HG03175 (cell line): ENCODE measurements around the gene ERF.

Experiments used
- ATAC-seq: cut with Tn5 transposase; IDR thresholded peaks from one replicate; pipeline ENCODE4 v1.9.1; 2021; ENCODE audit warnings: mild to moderate bottlenecking, moderate library complexity; ENCODE audit not compliant: unreplicated experiment

ERF gene

GRCh38 chr19:42242512-42243409 is 12.2 kb downstream of the ERF start, which contains the start of gene GSK3A:
Gene GSK3A (minus strand): TSS chr19:42242602. CDS start chr19:42242465, 137 bp downstream.
- peak; percentile 66 for ATAC-seq

GRCh38 chr19:42242069-42242511 is 12.8 kb downstream of the ERF start:
- peak; percentile 4 for ATAC-seq

GRCh38 chr19:42241279-42241678 is 13.6 kb downstream of the ERF start:
- no peak for ATAC-seq

DNA sequence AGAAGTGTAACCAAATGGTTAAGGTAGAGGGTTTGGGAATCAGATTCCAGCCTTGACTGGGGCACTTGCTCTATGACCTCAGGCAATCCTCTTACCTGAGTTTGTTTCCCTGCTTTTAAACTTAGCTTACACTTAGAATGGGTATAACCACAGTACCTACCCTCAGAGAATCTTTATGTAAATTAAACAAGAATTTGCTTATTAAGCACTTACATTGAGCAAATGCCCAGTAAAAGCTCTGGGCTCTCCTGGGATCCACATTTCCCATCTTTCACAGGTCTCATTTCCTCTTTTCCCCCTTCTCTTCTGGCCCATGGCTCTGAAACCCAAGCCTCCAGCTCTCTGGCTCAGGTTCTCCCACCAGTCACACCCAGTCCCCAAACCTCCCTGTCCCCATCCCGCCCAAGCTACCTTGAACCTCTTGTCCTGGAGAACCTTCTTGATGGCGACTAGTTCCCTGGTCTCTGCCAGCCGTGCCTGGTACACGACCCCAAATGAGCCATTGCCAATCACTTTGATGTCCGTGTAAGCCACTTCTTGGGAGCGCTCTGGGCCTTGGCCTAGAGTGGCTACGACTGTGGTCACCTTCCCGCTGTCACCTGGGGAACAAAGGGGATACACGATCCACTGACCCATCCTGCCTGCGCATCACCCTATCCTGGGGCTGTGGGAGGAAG is 15.2 kb downstream of the ERF start:
- no peak for ATAC-seq

GRCh38 chr19:42235181-42235580 is 19.7 kb downstream of the ERF start:
- ATAC-seq: no peak

GRCh38 chr19:42234364-42234763 is 20.6 kb downstream of the ERF start:
- ATAC-seq: no peak

DNA sequence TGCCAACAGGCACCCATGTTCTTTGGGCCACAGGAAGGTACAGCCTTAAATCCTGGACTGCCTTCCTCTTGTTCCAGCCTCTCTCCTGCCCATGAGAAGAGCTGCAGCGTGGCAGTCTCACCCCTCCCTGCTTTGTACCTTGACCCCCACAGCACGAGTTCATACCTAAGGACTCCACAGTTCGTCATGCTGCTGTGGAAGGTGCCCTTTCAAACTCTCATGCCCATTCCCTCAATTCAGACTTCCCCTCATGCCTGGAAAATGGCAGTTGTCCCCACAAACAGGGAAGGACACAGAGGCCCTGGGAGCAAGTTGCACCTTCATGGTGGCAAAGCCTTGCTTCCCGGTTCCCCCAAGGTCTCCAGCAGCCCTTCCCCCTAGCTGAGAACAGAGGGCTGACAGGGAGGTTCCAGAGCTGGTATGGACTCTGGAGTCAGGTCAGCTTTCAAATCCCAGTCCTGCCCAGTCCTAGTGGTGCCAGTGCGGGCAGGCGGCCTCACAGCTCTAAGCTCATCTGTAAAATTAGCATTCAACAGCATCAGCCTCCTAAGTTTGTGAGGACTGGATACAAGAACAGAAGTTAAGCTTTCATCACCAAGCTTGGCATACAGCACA is 21.1 kb downstream of the ERF start:
- ATAC-seq: no peak

DNA sequence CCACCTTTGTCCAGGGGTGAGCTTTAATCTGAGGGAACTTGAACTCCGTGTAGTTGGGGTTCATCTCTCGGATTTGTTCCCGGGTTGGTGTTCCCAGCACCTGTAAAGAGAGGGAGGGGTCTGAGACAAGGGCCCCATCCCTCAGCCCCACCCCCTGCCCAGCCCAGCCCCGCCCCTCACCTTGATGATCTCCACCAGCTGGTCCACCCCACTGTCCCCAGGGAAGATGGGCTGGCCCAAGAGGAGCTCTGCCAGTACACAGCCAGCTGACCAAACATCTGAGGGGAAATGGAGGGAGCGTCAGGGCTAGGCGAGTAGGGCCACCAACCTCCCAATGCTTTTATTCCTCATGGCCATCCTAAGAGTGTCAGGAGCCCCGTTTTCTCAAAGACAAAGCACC is 21.8 kb downstream of the ERF start:
- ATAC-seq: no peak

DNA sequence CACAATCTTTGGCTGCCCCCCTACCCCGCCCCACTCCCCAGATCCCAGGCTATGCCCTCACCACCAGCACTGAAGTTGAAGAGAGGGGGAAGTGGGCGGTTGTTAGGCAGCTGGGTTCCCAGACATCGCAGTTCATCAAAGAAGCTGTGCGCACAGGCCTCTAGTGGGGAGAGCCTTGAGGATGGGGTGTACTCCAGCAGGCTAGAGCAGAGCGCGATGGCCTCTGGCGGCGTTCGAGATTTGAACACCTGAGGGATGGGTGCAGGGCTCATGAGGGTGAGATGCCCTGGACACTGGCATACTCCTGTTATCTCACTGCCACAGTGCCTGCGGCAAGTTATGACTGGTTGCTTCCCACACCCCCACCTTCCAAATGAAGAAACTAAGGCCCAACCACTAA is 22.5 kb downstream of the ERF start:
- no peak for ATAC-seq

- ATAC-seq: no peak
Measured at GRCh38 chr19:42230571-42230970, 24.4 kb downstream of the ERF start.

GRCh38 chr19:42229855-42230351 is 25.0 kb downstream of the ERF start:
- no peak for ATAC-seq

DNA sequence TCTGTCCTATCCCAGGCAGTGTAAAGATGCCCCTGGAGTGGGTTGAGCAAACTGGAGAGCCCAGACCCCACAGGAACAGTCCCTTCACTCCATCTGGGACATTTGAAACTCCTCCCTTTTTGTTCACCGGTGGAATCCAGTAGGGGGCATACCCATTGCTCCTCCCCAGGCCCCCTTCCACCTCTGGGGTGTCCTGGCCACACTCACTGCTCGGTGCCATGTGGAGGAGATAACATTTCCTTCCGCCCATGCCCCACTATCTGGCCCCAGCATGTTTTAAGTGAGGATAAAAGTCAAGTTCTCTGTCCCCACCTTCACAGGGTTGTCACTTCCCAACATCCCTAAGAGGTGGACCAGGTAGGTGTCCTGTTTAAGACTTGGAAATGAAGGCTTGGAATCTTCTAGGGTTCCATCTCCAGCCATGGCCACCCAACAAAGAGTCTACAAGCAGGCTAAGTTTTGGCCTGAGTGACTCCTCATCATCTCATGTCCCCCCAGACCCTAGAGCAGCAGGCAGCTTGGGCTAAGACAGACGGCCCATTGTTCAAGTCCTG is 25.6 kb downstream of the ERF start:
- ATAC-seq: no peak

- ATAC-seq: no peak
Measured at GRCh38 chr19:42228641-42229040, 26.3 kb downstream of the ERF start.

DNA sequence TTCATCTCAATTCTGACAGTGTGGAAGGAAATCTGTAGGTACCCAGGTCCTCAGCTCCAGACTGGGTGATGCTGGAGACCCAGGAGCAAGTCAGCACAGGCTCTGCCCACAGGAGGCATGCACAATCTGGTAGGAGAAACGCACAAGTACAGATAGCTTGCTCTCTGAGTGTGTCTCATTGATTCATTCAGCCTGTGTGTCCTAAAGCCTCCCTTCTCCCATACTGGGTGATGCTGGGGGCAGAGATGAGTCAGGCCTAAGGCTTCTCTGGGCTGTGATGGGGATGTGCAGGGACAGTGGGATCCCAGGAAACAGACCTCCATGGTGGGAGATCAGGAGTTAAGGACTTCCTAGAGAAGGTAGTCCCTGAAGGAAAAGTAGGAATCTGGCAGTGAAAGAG is 28.0 kb downstream of the ERF start:
- ATAC-seq: no peak

GRCh38 chr19:42225718-42226292 is 29.1 kb downstream of the ERF start:
- no peak for ATAC-seq

GRCh38 chr19:42224940-42225717 is 29.8 kb downstream of the ERF start:
- ATAC-seq: no peak

GRCh38 chr19:42220751-42221097 is 34.2 kb downstream of the ERF start:
- ATAC-seq: no peak

DNA sequence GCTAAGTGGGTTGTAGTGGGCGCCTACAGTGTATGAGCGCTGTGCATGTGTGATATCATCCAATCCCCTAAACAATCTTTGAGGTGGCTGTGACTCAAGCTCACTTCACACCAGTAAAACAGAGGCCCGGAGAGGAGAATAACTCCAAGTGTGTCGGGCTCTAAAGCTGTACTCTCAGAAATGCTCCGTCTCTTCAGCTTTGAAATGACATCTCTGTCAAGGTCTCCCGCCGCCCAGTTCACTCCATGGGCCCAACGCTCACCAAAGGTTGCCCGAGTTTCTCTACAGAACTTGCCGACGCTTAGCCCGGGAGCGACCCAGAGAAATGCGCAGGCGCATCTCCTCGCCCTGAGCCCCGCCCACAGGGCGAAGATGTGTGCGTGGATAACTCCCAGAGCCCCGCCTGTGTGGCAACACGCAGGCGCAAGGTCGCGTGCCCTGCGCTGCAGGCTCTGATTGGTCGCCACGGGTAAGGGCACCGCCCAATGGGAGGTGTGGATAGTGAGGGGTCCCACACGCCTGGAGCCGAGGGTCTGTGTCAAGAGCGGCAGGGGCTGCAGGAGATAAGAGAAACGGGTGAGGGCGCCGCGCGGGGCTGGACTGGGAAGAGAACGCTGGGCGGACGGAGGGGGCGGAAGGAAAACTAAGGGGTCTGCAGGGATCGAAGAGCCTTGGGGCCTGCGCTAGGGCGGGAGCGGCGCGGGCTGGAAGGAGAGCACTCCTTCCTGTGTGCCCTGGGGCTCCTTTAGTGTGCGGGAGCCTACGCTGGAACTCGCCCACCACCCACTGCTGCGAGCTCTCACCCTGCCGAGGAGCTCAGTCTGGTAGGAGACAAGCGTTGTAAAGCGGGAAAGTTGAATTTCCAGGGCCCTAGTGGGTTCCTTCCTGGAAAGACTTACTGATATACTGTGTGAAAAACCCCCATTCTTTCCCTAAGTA is 34.8 kb downstream of the ERF start, which contains the start of gene ZNF526:
Gene ZNF526 (plus strand): TSS at position 501 of the 939 bp plus-strand sequence. CDS start 4,092 bp downstream, outside the sequence.
- ATAC-seq: peak; percentile 79
